ENCODE results near the gene PRLR.

- TF ChIP-seq CTCF (conservative IDR thresholded peaks at IDR 0.05; ENCODE audit: low read depth in 2 of 2): no peak
- no peak for TF ChIP-seq JUNB (IDR thresholded peaks at IDR 0.05; ENCODE audit: unreplicated experiment)
- no peak for TF ChIP-seq REST (IDR thresholded peaks at IDR 0.05; ENCODE audit: unreplicated experiment)
- no peak for TF ChIP-seq EZH2 (IDR thresholded peaks at IDR 0.05; ENCODE audit: low read depth, unreplicated experiment)
Measured at GRCh38 chr5:35160486-35161116, 69.7 kb downstream of the PRLR start.
